Loucy (cell line): ENCODE data around the gene ASPDH.

Experiments
- H2AFZ ChIP-seq: fragments of 200-600 bp; sonication (generic); 2 replicates; pipeline ENCODE4 v1.6.0; 2016; ENCODE audit warnings: antibody characterized with exemption, mild to moderate bottlenecking, low read length, moderate library complexity
- H3F3A ChIP-seq: fragments of 200-600 bp; 2 replicates; pipeline ENCODE4 v1.6.0; 2016; ENCODE audit warnings: antibody characterized with exemption, low read depth, mild to moderate bottlenecking
- H3K27me3 ChIP-seq: fragments of 200-600 bp; sonication (generic); 2 replicates; pipeline ENCODE4 v1.6.1; 2014; ENCODE audit warnings: low read length, mild to moderate bottlenecking; ENCODE audit not compliant: insufficient read depth, poor library complexity, severe bottlenecking
- H3K36me3 ChIP-seq: fragments of 200-600 bp; sonication (generic); 2 replicates; pipeline ENCODE4 v1.6.1; 2016; ENCODE audit warnings: low read length; ENCODE audit not compliant: insufficient read depth
- H3K4me1 ChIP-seq: fragments of 200-600 bp; sonication (generic); 2 replicates; pipeline ENCODE4 v1.5.1; 2014; ENCODE audit warnings: low read length, mild to moderate bottlenecking; ENCODE audit not compliant: insufficient read depth, poor library complexity, severe bottlenecking
- H3K4me2 ChIP-seq: fragments of 200-600 bp; sonication (generic); 2 replicates; pipeline ENCODE4 v1.6.0; 2014; ENCODE audit warnings: antibody characterized with exemption, low read length, low read depth, mild to moderate bottlenecking; ENCODE audit not compliant: poor library complexity, severe bottlenecking
- H3K4me3 ChIP-seq: fragments of 200-600 bp; sonication (generic); 2 replicates; pipeline ENCODE4 v1.5.1; 2014; ENCODE audit warnings: low read length, mild to moderate bottlenecking, mixed read lengths; ENCODE audit not compliant: poor library complexity, severe bottlenecking
- H3K79me2 ChIP-seq: fragments of 200-600 bp; sonication (generic); 2 replicates; pipeline ENCODE4 v1.6.1; 2014; ENCODE audit warnings: low read length; ENCODE audit not compliant: insufficient read depth
- H3K9ac ChIP-seq: fragments of 200-600 bp; sonication (generic); 2 replicates; pipeline ENCODE4 v1.6.0; 2014; ENCODE audit warnings: mild to moderate bottlenecking, low read depth, low read length, moderate library complexity; ENCODE audit not compliant: poor library complexity, severe bottlenecking
- H3K9me2 ChIP-seq: fragments of 200-600 bp; sonication (generic); replicated peaks from 2 replicates; pipeline ENCODE4 v1.6.1; 2016; ENCODE audit warnings: low read depth, low read length, mixed read lengths
- H3K9me3 ChIP-seq: fragments of 200-600 bp; sonication (generic); 2 replicates; pipeline ENCODE4 v1.6.1; 2014; ENCODE audit warnings: mild to moderate bottlenecking, antibody characterized with exemption, low read length, low read depth; ENCODE audit not compliant: insufficient read depth
- H4K20me1 ChIP-seq: fragments of 200-600 bp; sonication (generic); 2 replicates; pipeline ENCODE4 v1.6.0; 2014; ENCODE audit warnings: antibody characterized with exemption, low read length, mild to moderate bottlenecking; ENCODE audit not compliant: insufficient read depth, poor library complexity, severe bottlenecking
- EZH2phosphoT487 ChIP-seq: fragments of 200-600 bp; IDR thresholded peaks from 2 replicates; pipeline ENCODE4 v1.6.1; 2018; ENCODE audit warnings: antibody characterized with exemption, mild to moderate bottlenecking, moderate library complexity, borderline replicate concordance
- TF ChIP-seq, protein P1 (sequence below): fragments of 200-600 bp; sonication (generic); conservative IDR thresholded peaks from 2 replicates; pipeline ENCODE4 v1.5.1; 2014; ENCODE audit warnings: mild to moderate bottlenecking, antibody characterized with exemption, low read length

The ASPDH gene

DNA sequence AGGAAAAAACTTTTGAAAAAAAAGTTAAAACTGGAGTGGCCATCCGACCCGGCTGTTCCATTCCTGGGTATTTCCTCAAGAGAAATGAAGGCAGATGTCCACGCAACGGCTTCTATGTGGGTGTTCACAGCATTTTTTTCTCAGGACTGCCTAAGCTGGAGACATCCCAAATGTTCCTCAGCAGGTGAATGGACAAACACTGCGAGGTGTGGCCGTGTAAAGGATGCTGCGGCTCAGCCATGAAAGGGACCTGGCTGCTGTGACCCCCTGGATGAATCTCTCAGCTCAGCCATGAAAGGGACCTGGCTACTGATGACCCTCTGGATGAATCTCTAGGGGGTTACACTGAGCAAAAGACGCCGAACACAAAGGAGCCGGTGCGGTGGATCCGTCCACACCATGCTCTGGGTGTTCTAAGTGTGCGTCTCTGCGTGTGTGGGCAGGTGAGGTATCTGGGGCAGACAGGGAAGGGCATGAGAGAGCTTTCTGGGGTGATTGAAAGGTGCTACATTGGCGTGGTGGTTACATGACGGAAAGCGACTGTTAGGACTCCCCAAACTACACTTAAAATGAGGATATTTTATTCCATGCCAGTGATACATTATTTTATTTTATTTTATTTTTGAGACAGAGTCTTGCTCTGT lies 7.2 kb upstream of the ASPDH start:
- H3K27me3 ChIP-seq: no peaks in the 10 kb centered on the region
- H3K36me3 ChIP-seq: no peaks in the 10 kb centered on the region
- no peak overlapping the region for H2AFZ ChIP-seq
- no peaks in the 10 kb centered on the region for H3K79me2 ChIP-seq
- H3K9me3 ChIP-seq: no peaks in the 10 kb centered on the region
- no peaks in the 10 kb centered on the region for H3K4me1 ChIP-seq
- TF ChIP-seq EZH2phosphoT487: no peak
- TF ChIP-seq, protein P1, sequence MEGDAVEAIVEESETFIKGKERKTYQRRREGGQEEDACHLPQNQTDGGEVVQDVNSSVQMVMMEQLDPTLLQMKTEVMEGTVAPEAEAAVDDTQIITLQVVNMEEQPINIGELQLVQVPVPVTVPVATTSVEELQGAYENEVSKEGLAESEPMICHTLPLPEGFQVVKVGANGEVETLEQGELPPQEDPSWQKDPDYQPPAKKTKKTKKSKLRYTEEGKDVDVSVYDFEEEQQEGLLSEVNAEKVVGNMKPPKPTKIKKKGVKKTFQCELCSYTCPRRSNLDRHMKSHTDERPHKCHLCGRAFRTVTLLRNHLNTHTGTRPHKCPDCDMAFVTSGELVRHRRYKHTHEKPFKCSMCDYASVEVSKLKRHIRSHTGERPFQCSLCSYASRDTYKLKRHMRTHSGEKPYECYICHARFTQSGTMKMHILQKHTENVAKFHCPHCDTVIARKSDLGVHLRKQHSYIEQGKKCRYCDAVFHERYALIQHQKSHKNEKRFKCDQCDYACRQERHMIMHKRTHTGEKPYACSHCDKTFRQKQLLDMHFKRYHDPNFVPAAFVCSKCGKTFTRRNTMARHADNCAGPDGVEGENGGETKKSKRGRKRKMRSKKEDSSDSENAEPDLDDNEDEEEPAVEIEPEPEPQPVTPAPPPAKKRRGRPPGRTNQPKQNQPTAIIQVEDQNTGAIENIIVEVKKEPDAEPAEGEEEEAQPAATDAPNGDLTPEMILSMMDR: no peak
- no peaks in the 10 kb centered on the region for H3F3A ChIP-seq
- H3K9me2 ChIP-seq: no peaks in the 10 kb centered on the region
- H4K20me1 ChIP-seq: no peaks in the 10 kb centered on the region
- H3K4me3 ChIP-seq: no peak overlapping the region
- no peak overlapping the region for H3K9ac ChIP-seq
- H3K4me2 ChIP-seq: no peak overlapping the region

DNA sequence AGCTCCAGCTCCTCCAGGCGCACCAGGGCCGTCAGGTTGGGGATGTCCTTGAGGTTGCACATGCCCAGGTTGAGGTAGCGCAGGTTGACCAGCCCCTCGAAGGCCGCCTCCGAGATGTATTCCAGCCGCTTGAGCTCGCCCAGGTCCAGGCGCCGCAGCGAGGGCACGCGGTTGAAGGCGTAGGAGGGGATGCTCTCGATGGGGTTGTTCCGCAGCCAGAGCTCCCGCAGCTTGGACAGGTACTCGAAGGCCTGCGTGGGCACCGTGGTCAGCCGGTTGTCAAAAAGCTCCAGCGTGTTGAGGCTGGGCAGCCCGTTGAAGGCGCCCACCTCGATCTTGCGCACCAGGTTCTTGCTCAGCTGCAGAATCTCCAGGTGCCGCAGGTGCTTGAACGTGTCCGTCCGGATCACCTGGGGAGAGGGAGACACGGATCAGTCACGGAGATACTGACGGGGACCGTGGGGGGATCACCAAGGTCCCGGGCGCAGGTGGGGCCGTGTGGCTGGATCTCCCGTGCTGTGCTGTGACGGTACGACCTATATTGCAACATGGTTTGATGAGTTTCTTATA lies 5.4 kb upstream of the ASPDH start:
- no peaks in the 10 kb centered on the region for H3K79me2 ChIP-seq
- H3K4me2 ChIP-seq: no peak overlapping the region

DNA sequence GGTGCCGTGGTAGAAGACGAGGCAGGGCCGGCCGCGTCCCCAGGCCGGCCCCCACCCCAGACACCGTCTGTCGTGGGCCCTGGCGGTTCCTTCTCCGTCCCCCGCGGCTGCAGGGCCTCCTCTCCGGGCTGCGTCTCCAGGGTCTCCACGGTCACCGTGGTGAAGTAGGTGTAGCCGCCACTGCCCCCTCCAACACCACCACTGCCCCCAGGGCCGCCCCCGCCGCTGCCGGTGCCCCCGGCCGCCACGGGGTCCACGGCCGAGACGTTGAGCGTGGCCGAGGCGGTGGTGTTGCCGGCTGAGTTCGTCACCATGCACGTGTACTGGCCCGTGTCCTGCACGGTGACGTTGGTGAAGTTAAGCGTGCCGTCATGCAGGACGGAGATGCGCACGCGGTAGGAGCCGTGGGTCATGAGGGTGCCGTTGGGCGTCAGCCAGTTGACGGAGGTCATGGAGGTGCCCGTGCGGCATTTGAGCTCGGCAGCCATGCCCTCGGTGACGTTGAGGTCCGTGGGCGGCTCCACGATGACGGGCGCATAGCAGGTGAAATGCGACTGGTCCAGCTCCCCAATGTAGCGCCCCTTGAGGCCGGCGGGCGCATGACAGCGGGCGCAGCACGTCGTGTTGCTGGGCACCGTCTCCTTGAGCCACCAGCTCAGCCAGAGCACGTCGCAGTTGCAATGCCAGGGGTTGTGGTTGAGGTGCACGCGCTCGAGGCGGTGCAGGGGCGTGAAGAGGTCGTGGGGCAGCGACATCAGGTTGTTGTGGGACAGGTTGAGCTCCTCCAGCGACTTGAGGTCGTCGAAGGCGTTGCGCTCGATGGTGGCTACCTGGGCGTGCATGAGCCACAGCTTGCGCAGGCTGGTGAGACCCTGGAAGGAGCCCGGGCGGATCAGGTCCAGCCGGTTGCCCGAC lies 4.6 kb upstream of the ASPDH start:
- Histone ChIP-seq H3K4me1 (no peaks in the 10 kb centered on the region), H3K79me2 (no peaks in the 10 kb centered on the region), H3F3A (no peaks in the 10 kb centered on the region), H3K9me2 (no peaks in the 10 kb centered on the region), H3K36me3 (no peaks in the 10 kb centered on the region), H3K4me2 (no peak overlapping the region), H3K27me3 (no peaks in the 10 kb centered on the region), H3K9ac (no peak overlapping the region), H3K9me3 (no peaks in the 10 kb centered on the region), H2AFZ (no peak overlapping the region), H4K20me1 (no peaks in the 10 kb centered on the region), H3K4me3 (no peak overlapping the region)
- TF ChIP-seq EZH2phosphoT487: no peak
- TF ChIP-seq, protein P1: peak; percentile 6; the same call in 1 of the 2 replicates

More for the DNA sequence above, 5.4 kb upstream of the ASPDH start:
- no peaks in the 10 kb centered on the region for H3K4me1 ChIP-seq
- TF ChIP-seq, protein P1: no peak
- no peak for TF ChIP-seq EZH2phosphoT487
- H4K20me1 ChIP-seq: no peaks in the 10 kb centered on the region
- no peak overlapping the region for H3K4me3 ChIP-seq
- no peaks in the 10 kb centered on the region for H3K9me3 ChIP-seq
- H2AFZ ChIP-seq: no peak overlapping the region
- no peaks in the 10 kb centered on the region for H3K27me3 ChIP-seq
- H3K9ac ChIP-seq: no peak overlapping the region
- H3K36me3 ChIP-seq: no peaks in the 10 kb centered on the region
- H3F3A ChIP-seq: no peaks in the 10 kb centered on the region
- no peaks in the 10 kb centered on the region for H3K9me2 ChIP-seq
